HG02588 (cell line): ENCODE data around the gene MOCS3.

ENCODE experiments used
- ATAC-seq: cut with Tn5 transposase; IDR thresholded peaks from one replicate; pipeline ENCODE4 v1.9.1; 2021; ENCODE audit warnings: mild to moderate bottlenecking, moderate library complexity; ENCODE audit not compliant: unreplicated experiment

The MOCS3 gene

GRCh38 chr20:50981714-50982048 lies 23.1 kb downstream of the MOCS3 start:
- no peak for ATAC-seq

GRCh38 chr20:50982363-50982762 lies 23.7 kb downstream of the MOCS3 start:
- no peak for ATAC-seq

GRCh38 chr20:50983321-50983720 lies 24.7 kb downstream of the MOCS3 start:
- no peak for ATAC-seq

GRCh38 chr20:50987493-50988210 lies 29.0 kb downstream of the MOCS3 start:
- no peak for ATAC-seq

GRCh38 chr20:50991076-50991475 lies 32.5 kb downstream of the MOCS3 start:
- no peak for ATAC-seq

GRCh38 chr20:50992336-50992732 lies 33.7 kb downstream of the MOCS3 start:
- ATAC-seq, result no peak

- ATAC-seq, result no peak
Observed at GRCh38 chr20:50992733-50993457, 34.3 kb downstream of the MOCS3 start.

- no peak for ATAC-seq
Observed at GRCh38 chr20:50993876-50994275, 35.3 kb downstream of the MOCS3 start.

- no peak for ATAC-seq
Observed at GRCh38 chr20:50995506-50995905, 36.9 kb downstream of the MOCS3 start.

- no peak for ATAC-seq
Observed at GRCh38 chr20:50996901-50997865, 38.6 kb downstream of the MOCS3 start.

GRCh38 chr20:50999355-50999754 lies 40.7 kb downstream of the MOCS3 start:
- no peak for ATAC-seq

- ATAC-seq, result no peak
Observed at GRCh38 chr20:51001430-51002265, 43.0 kb downstream of the MOCS3 start.

- no peak for ATAC-seq
Observed at GRCh38 chr20:51002633-51003032, 44.0 kb downstream of the MOCS3 start.

- no peak for ATAC-seq
Observed at GRCh38 chr20:51003753-51004152, 45.1 kb downstream of the MOCS3 start.

GRCh38 chr20:51004305-51004727 lies 45.7 kb downstream of the MOCS3 start:
- no peak for ATAC-seq

- ATAC-seq, result no peak
Observed at GRCh38 chr20:51004781-51005180, 46.2 kb downstream of the MOCS3 start.

GRCh38 chr20:51005214-51005613 lies 46.6 kb downstream of the MOCS3 start:
- no peak for ATAC-seq

- no peak for ATAC-seq
Observed at GRCh38 chr20:51008718-51009117, 50.1 kb downstream of the MOCS3 start.

GRCh38 chr20:51009303-51010042 lies 50.9 kb downstream of the MOCS3 start:
- no peak for ATAC-seq

- ATAC-seq, result no peak
Observed at GRCh38 chr20:51010043-51010365, 51.4 kb downstream of the MOCS3 start.
